HG02870 (cell line): Measurements from ENCODE around the gene IFNGR1.
"Not testable (repeated sequence)": the region's sequence is repeated elsewhere in the genome, so short reads cannot be mapped to it uniquely, and the experiment has no call there.

Experiments
- ATAC-seq: cut with Tn5 transposase; IDR thresholded peaks from one replicate; pipeline ENCODE4 v1.9.1; 2021; ENCODE audit warnings: mild to moderate bottlenecking, moderate library complexity; ENCODE audit not compliant: unreplicated experiment

IFNGR1 gene

DNA sequence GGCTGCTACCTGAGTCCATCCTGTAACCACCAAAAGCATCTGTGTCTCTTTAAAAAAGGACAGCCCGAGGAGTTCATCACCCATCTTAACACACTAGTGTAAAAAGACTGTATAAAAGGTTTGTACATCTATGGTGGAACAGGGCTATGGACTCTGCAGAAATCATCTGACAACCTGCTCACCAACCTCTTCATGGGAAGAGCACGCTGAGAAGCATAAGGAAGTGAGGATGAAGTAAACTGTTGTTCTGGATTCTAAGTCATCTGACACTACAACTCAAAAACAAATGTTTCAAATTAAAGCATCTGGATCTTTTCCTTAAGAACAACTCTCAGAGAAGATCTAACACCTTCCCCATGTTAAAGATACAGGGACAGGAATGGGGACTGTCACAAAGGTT lies 5.4 kb downstream of the IFNGR1 start:
- ATAC-seq, result no peak

DNA sequence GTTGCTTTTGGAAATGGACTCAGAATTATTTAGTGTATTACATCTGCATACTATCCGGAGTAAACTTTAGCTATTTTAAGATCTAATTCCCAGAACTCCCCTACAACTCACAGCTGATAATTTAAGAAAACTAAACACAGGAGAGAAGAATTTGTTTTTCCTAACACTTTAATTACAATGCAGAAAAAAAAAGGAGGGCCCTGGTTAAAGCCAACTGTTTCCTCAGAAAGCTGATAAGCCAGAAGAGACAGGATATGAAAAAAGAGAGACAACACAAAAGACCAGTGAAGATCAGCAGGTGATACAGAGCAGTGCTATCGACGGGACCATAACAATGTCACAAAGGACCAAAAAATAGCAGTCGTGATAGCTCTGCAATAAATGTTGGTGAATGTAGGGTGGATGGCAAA lies 5.8 kb downstream of the IFNGR1 start:
- no peak for ATAC-seq

DNA sequence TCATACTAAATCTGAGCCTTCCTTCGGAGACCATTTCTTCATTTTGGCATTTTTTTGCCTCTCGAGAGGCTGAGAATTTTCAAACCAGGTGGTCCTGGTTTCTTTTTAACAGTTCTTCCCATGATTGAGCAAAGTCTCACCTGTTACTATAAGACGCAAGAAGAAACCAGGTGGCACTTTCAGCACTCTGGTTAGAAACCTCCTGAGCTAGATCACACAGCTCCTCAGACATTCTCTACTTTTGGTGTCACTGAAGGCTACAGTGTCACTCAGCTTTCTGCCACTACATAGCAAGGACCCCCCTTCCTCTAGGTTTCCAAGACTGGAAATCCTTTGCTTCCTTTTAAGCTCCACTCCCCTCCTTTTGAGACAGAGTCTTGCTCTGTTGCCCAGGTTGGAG lies 7.3 kb downstream of the IFNGR1 start:
- no peak for ATAC-seq

DNA sequence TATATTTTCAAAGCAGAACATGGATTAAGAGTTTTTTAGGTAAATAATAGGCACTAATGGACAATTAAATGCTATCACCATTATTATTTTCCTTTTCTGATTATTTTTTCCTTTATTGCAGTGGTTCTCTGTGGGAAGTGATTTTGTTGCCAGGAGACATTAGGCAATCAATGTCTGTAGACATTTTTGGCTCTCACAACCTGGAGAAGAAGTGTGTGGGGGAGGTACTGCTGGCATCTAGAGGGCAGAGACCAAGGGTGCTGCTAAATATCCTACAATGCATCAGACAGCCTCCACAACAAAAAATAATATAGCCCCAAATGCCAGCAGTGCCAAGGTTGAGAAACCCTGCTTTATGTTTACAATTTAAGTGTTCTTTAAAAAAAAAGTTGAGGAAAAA lies 8.3 kb downstream of the IFNGR1 start:
- no peak for ATAC-seq

DNA sequence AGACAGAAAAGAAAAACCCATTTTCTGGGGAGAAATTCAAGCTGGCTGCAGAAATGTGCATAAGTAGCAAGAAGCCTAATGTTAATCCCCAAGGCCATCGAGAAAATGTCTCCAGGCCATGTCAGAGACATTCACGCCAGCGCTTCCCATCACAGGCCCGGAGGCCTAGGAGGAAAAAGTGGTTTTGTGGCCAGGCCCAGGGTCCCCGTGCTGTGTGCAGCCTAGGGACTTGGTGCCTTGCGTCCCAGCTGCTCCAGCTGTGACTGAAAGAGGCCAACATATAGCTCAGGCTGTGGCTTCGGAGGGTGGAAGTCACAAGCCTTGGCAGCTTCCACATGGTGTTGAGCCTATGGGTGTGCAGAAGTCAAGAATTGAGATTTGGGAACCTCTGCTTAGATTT lies 10.9 kb downstream of the IFNGR1 start:
- no peak for ATAC-seq

DNA sequence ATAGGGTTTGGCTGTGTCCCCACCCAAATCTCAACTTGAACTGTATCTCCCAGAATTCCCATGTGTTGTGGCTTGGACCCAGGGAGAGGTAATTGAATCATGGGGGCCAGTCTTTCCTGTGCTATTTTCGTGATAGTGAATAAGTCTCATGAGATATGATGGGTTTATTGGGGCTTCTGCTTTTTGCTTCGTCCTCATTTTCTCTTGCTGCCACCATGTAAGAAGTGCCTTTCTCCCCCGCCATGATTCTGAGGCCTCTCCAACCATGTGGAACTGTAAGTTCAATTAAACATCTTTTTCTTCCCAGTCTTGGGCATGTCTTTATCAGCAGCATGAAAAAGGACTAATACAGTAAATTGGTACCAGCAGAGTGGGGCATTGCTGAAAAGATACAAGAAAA lies 11.7 kb downstream of the IFNGR1 start:
- not testable (repeated sequence) for ATAC-seq

DNA sequence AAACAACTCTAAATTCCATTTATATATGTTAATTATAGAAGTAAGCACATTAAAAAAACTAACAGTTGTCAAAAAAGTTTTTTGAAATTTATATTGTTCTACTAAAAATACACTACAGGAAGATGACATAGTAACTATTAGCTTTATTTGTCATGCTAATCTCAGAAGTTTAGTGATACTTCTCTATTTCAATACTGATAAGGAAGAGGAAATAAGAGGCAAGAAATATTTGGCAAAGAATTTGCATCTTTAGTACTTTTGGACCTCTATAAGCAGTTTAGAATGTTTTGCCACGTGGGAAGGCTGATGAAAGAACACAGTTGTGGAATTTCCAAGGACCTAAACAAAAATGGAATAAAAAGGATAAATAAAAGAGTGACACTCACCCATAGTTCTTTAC lies 12.6 kb downstream of the IFNGR1 start:
- ATAC-seq, result no peak

DNA sequence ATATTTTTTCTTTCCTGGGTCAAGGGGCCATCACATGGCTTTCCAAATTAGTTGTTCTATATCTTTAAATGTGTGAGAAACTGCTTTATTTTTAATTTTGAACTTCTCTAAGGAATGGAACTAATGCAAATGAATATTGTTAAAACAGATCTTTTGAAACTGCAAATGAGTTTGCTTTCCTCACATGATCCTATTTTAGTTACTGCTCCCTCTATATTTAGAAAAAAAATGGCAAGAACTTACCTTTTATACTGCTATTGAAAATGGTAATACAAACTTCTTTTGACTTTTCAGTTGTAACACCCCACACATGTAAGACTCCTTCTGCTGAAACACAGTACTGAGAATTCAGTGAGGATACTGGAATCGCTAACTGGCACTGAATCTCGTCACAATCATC lies 15.9 kb downstream of the IFNGR1 start:
- ATAC-seq, result no peak

DNA sequence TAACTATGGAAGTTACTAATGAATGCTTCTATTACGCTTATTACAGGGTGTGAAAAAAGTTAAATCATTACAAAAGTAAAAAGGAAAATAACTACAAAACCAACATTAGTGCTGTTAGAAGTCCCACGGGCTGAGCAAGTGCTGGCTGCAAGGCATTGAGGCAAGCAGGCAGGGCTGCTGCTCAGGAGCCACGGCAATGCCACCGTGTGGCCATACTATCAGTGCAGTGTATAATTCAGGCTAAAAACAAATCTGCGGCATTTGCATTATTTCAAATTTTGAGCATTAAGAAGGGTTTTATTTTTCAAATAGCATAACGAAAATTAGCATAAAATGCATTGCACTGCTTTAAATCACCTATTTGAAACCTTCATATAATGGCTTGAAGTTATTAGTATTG lies 17.1 kb downstream of the IFNGR1 start:
- ATAC-seq, result no peak

DNA sequence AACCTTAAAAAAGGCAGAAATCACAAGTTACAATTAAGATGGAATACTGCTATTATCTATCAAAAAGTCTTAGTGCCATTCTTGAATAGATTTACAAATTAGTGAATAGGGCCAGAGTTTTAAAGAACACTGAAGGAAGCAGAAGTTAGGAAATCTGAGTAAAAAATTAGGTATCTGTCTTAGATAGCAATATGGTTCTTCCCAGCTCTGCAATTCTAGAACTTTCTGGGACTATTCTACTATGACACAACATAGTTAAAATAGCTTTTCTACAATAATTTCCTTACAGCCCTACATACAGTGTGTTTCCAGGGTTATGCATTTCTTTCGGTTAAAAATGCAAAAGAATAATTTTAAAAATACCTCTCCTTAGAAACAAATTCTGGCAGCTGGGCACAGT lies 18.2 kb downstream of the IFNGR1 start:
- ATAC-seq, result no peak

DNA sequence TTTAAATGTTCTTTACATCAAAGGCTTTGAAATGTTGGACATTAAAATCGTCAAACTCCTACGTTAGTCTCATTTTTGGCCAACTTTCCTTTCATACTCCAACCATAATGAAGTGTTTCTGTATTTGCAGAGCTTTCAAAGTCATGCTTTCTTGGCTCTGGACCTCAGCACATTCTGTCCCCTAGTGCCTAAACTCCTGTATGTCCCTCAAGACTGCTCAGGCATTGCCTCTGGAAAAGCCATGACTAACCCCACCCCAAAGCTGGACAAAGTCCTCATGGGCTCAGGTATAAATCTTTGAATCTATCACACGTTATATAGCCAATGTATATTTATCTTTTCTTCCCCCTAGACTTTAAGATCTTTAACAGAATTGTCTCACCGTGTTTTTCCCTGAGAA lies 18.9 kb downstream of the IFNGR1 start:
- no peak for ATAC-seq

DNA sequence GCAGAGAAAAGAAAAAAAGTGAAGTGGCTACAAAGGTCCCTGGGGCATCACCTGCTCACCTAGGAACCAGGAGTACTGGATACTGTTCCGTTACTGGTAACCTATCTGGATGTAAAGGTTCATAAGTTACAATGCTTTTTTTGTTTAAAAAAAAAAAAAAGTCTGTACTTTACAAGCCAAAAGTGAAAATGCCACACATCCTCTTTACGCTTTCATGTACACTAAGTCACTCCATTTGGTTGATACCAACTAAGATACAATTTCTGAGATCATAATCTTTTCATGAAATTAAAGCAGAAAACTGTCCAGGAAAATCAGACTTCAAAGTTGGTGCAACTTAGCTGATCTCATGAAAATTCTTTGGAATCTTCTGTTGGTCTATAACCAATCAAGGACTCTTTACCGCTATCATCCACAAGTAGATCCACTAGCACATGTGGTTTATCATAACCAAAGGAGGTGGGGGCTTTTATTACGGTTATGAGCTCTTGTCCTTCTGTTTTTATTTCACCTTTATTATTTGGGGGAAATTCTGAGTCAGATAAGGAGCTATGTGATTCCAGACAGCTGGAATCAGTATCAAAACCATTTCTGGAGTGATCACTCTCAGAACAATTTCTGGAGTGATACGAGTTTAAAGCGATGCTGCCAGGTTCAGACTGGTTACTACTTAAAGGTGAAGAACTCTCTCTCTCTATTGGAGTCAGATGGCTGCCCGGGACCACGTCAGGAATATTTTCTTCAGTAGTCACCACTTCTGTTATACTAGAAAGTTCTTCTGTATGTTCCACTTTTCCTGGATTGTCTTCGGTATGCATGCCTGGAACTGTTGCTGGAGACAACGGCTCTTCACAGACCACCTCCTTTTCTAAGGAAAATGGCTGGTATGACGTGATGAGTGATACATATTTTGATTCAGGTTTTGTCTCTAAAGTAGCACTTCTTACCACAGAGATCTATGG lies 21.2 kb downstream of the IFNGR1 start:
- ATAC-seq, result no peak

DNA sequence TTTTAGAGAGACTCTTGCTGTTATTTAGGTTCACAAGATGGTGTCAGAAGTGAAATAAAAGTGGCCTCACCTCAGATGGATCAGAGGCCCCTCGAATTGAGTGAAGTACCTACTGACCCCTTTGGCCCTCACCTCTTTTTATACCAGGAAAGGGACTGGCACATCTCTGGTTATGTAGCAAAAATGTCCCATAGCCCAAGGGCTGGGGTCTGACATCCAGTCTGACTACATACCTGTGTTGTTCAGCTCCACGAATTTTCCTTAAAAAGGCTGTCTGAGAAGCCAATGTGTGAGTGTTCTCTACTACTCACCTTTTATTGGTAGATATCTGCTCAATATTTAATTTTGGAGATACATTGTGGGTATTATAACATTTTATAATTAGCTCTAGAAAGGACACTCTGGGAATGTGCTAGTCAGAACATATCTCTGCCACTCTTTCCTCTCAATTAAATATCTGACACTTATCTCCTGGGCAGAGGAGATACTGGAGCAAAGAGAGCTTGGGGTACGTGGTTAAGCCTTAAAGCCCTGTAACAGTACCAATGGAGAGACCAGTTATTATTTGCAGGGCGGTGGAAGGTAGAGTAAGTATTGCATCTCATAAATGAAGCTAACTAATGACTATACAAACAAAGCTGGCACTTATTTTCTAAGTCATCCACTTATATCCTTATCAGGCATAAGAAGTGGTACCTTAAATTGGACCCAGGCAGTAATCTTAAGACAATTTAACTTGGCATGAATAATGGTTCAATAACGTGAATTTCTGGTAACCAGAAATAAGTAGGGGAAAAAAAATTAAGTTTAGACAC lies 25.7 kb downstream of the IFNGR1 start:
- ATAC-seq, result no peak

DNA sequence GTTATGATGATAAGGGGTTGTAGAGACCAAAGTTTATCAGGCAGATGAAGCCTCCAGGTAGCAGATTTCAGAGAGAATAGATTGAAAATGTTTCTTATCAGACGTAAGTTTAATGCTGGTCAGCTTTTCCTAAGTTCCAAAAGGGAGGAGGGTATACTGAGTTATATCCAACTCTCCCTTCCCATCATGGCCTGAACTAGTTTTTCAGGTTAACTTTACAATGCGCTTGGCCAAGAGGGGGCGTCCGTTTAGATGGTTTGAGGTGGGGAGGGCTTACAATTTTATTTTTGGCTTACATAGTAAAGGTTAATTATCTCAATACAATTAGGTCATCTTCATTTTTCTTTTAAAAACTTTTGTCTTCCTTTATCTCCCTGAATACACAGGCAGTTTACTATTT lies 26.4 kb downstream of the IFNGR1 start:
- ATAC-seq, result no peak

DNA sequence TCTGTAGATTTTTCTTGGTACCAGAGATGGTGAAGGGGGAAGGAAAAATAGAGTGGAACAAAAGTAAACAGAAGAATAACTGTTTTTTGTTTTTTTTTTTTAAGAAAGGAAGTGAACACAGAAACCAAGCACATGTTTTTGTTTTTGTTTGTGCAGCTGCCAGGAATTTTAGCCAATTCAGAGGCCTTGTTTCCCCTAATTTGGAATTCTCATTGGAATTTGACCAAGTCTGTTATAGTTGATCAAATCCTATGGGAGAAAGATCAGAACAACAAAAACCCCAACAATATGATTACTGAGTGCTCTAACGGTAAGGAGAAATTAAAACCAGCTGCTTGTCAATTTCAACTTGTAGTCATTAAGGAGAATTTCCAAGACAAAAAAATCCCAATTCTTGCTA lies 27.5 kb downstream of the IFNGR1 start:
- no peak for ATAC-seq

DNA sequence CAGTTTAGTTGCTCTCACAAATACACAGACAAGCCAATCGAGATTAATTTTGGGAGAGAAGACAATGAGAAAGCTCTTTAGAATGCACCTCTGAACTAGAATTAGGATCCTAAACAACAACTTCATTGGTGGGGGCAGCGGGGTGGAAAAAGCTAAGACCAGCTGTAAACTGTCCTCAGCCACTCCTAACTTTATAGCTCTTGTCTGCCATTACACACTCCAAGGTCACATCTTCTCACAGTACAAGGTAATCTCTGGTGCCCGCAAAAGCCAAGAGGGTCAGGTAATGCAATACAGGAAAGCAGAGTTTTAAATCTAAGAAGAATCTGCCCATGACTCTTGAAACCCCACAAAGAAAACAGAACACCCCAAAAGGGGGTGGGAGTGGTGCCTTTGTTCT lies 27.9 kb downstream of the IFNGR1 start:
- ATAC-seq, result no peak

DNA sequence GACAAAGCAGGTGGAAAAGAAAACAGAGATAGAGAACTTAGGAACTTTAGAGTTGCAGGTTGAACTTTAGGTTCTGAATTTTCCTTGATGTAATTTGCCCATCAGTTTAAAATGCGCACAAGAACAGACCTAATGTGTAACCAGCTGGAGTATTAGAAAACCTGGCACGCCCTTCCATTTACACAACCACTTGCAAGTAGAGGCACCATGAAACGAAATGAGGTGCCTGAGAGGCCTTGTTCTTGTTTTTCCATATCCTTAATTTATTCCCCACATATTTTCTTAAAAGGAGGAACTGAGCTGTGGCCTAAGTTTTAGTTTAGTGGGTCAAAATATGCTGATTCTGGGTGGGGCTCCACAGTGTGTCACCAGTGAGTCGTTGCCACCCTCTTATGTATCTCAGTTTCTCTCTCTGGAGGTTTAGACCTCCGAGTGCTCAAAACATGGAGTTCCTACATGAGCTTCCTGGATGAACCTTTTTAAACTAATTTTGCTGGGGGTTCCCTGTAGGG lies 28.5 kb downstream of the IFNGR1 start:
- no peak for ATAC-seq

DNA sequence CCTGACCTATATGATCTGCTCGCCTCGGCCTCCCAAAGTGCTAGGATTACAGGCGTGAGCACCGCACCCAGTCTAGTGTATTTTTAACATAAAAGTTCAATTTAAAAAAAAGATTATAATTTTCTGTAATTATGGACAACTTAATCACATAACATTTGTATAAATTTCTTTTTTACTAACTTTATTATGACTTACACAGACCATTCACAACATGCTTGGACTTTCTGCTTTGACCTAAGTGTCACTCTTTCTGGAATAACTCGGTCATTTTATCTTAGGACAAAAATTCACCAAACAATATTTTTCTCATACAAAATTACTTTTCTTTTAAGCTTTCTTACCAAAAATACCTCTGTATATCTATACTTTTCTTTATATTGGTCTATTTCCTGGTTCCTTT lies 30.3 kb downstream of the IFNGR1 start:
- ATAC-seq, result no peak

DNA sequence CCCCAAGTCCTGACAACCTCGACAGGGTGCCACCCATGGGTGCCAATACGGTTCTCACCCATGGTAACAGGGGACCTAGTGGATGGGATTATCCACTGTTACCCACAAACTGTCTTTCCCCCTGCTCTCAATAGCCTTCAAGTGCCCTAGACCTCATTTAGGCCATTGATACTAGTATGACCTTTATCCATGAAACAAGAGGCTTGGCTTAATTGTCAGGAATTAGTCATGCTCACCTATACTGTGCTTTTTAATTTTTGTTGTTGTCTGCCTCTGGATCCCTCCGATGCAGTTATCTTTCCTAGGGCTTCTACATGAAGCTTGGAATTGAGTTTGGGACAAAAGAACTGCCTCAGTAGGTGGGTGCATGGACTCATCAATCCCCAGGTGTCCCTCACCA lies 33.9 kb downstream of the IFNGR1 start:
- no peak for ATAC-seq

DNA sequence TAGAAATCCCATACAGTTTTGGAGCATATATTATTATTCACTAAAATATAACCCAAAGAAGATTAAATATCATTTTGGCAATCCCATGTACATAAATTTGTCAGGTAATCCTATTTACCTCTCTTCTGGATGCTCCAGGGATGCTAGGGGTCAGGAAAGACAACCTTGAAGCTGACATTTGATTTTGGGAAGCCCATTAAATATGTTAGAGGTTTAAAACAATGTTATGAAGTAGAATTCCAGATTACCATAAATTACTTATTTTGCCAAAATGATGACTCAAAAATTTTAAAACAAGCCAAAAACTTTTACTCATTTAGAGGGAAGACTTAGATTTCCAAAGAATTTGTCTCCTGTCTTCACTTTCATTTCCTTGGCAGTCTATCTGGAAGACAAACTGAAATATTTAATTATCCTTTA lies 36.5 kb downstream of the IFNGR1 start:
- ATAC-seq, result no peak

DNA sequence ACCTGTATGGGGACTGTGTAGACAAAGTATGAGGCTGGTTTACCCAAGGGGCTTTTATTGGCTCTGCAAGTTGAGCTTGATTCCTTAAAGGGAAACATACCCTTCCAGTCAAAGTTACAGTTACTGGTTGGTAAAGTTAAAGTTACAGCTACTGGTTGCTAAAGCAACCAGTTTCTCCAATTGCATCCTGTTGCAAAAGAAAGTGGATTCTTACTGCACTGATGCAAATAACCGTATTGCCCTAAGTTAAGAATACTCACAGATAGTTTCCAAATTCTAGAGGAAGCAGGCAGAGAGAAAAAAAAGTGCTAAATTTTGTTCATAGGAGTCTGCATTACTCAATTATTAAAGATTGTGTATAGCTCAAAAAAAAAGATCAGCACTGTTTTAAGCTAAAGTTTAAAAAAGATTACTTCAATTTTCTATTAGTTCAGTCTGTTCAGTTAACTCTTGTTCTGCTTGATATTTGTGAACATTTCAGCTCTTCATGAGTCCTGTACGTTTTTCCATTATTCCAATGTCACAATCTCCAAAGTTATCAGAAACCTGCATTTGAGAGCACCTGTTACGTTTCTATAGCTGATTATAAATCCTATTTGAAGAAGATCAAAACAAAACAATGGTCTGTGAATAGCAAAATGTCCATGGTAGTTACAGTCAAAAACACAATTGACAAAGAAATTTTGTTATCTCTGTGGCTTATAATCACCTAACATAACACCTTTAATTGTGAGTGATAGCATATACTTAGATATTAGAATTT lies 37.1 kb downstream of the IFNGR1 start:
- no peak for ATAC-seq
